GM23338 (cell line): ENCODE results near the gene WDR91. TPM values are rescaled to one million over a fixed set of nuclear protein-coding genes. Genes with fewer than 3 reads are reported as not detected.

Experiments
- ATAC-seq: fragments of 200-7000 bp; cut with Tn5 transposase; 3 replicates; pipeline ENCODE4 v1.9.1; 2020
- DNase-seq: peaks from one replicate; pipeline ENCODE4 v3.0.0-alpha.2; 2015; ENCODE audit warnings: low spot score
- H2AFZ ChIP-seq: fragments of 200-600 bp; sonication (generic); 2 replicates; pipeline ENCODE4 v1.8.0; 2016; ENCODE audit warnings: antibody characterized with exemption, mild to moderate bottlenecking, moderate library complexity
- H3F3A ChIP-seq: fragments of 200-600 bp; sonication (generic); replicated peaks from 2 replicates; pipeline ENCODE4 v1.8.0; 2017; ENCODE audit warnings: antibody characterized with exemption, mixed run types, low read depth
- H3K27ac ChIP-seq: fragments of 200-600 bp; sonication (generic); 2 replicates; pipeline ENCODE4 v1.6.1; 2016; ENCODE audit warnings: low read depth
- H3K27me3 ChIP-seq: fragments of 200-600 bp; sonication (generic); 2 replicates; pipeline ENCODE4 v1.8.0; 2016; ENCODE audit warnings: mild to moderate bottlenecking, mixed run types, moderate library complexity; ENCODE audit not compliant: insufficient read depth
- H3K36me3 ChIP-seq: fragments of 200-600 bp; sonication (generic); 2 replicates; pipeline ENCODE4 v1.8.0; 2016; ENCODE audit warnings: mild to moderate bottlenecking; ENCODE audit not compliant: insufficient read depth
- H3K4me1 ChIP-seq: fragments of 200-600 bp; sonication (generic); 2 replicates; pipeline ENCODE4 v1.8.0; 2016; ENCODE audit warnings: mild to moderate bottlenecking, moderate library complexity; ENCODE audit not compliant: insufficient read depth
- H3K4me2 ChIP-seq: fragments of 200-600 bp; sonication (generic); 2 replicates; pipeline ENCODE4 v1.7.1; 2017; ENCODE audit warnings: mixed run types
- H3K4me3 ChIP-seq: fragments of 200-600 bp; sonication (generic); 2 replicates; pipeline ENCODE4 v1.6.1; 2016; ENCODE audit warnings: mixed run types
- H3K79me2 ChIP-seq: fragments of 200-600 bp; sonication (generic); replicated peaks from 2 replicates; pipeline ENCODE4 v1.8.0; 2017; ENCODE audit warnings: mild to moderate bottlenecking; ENCODE audit not compliant: insufficient read depth
- H3K9me2 ChIP-seq: fragments of 200-600 bp; sonication (generic); 2 replicates; pipeline ENCODE4 v1.8.0; 2017; ENCODE audit not compliant: insufficient read depth
- H4K20me1 ChIP-seq: fragments of 200-600 bp; sonication (generic); replicated peaks from 2 replicates; pipeline ENCODE4 v1.8.0; 2017; ENCODE audit warnings: mild to moderate bottlenecking; ENCODE audit not compliant: insufficient read depth
- H3K27ac Mint-ChIP-seq: 2 replicates; pipeline ENCODE4 v1.8.0; 2020; ENCODE audit warnings: inconsistent platforms, mild to moderate bottlenecking, moderate library complexity, mixed read lengths
- H3K27me3 Mint-ChIP-seq: 3 replicates; pipeline ENCODE4 v1.8.0; 2022; ENCODE audit warnings: low read depth, mild to moderate bottlenecking, moderate library complexity, mixed read lengths, inconsistent platforms; ENCODE audit not compliant: insufficient read depth, poor library complexity
- H3K36me3 Mint-ChIP-seq: 3 replicates; pipeline ENCODE4 v1.8.0; 2021; ENCODE audit warnings: low read depth, mild to moderate bottlenecking, inconsistent platforms, moderate library complexity, mixed read lengths
- H3K4me1 Mint-ChIP-seq: 3 replicates; pipeline ENCODE4 v1.8.0; 2020; ENCODE audit warnings: mild to moderate bottlenecking, inconsistent platforms, mixed read lengths
- H3K4me3 Mint-ChIP-seq: 3 replicates; pipeline ENCODE4 v1.8.0; 2021; ENCODE audit warnings: moderate library complexity, mild to moderate bottlenecking, inconsistent platforms, mixed read lengths
- H3K9me3 Mint-ChIP-seq: 3 replicates; pipeline ENCODE4 v1.8.0; 2020; ENCODE audit warnings: moderate library complexity, mild to moderate bottlenecking, inconsistent platforms, mixed read lengths
- CREB1 ChIP-seq: fragments of 250-450 bp; sonication (Bioruptor Pico); IDR thresholded peaks from 2 replicates; pipeline ENCODE4 v1.5.0; 2020; ENCODE audit warnings: low read depth, mild to moderate bottlenecking, moderate library complexity
- EZH2 ChIP-seq: fragments of 200-600 bp; sonication (generic); IDR thresholded peaks from one replicate; pipeline ENCODE4 v1.8.0; 2017; ENCODE audit warnings: antibody characterized with exemption, mild to moderate bottlenecking, low read depth; ENCODE audit not compliant: unreplicated experiment
- EZH2phosphoT487 ChIP-seq: fragments of 200-600 bp; sonication (generic); IDR thresholded peaks from one replicate; pipeline ENCODE4 v1.8.1; 2018; ENCODE audit warnings: antibody characterized with exemption; ENCODE audit not compliant: unreplicated experiment
- JUNB ChIP-seq: IDR thresholded peaks from one replicate; pipeline ENCODE4 v1.6.1; 2016; ENCODE audit warnings: antibody characterized with exemption; ENCODE audit not compliant: unreplicated experiment
- NANOG ChIP-seq: IDR thresholded peaks from 2 replicates; pipeline ENCODE4 v1.6.1; 2016; ENCODE audit warnings: antibody characterized with exemption, borderline replicate concordance
- POLR2AphosphoS5 ChIP-seq: IDR thresholded peaks from 2 replicates; pipeline ENCODE4 v1.6.1; 2016; ENCODE audit warnings: antibody characterized with exemption, low read depth
- STAT1 ChIP-seq: IDR thresholded peaks from one replicate; pipeline ENCODE4 v1.6.1; 2016; ENCODE audit warnings: antibody characterized with exemption; ENCODE audit not compliant: unreplicated experiment
- ZNF114 ChIP-seq: fragments of 250-450 bp; sonication (Bioruptor Pico); IDR thresholded peaks from 2 replicates; pipeline ENCODE4 v1.5.0; 2020; ENCODE audit warnings: mild to moderate bottlenecking, moderate library complexity
- ZNF331 ChIP-seq: fragments of 250-450 bp; sonication (Bioruptor Pico); IDR thresholded peaks from 2 replicates; pipeline ENCODE4 v1.5.0; 2020; ENCODE audit warnings: low read depth, mild to moderate bottlenecking, moderate library complexity
- ZNF462 ChIP-seq: fragments of 250-450 bp; sonication (Bioruptor Pico); IDR thresholded peaks from 2 replicates; pipeline ENCODE4 v1.5.0; 2020; ENCODE audit warnings: mild to moderate bottlenecking, moderate library complexity
- polyA plus RNA-seq: library from polyadenylated mRNA; unstranded; fragments of >200 nt; fragmentation: Nextera tagmentation; extraction: Ambion mirVana; gene quantifications from 2 replicates; pipeline ENCODE4 v1.2.1, GENCODE V29; 2016
- total RNA-seq: library from RNA; depleted of rRNA; stranded (reverse); fragments of >200 nt; shearing (Covaris generic); gene quantifications from 2 replicates; pipeline ENCODE4 v1.2.3, GENCODE V29; 2014
- TF ChIP-seq, protein P1 (sequence below): IDR thresholded peaks from one replicate; pipeline ENCODE4 v1.6.1; 2018; ENCODE audit warnings: antibody characterized with exemption; ENCODE audit not compliant: unreplicated experiment
- TF ChIP-seq, protein P2 (sequence below), 2 experiments: fragments of 200-600 bp in 1 of 2; sonication (generic) in 1 of 2; conservative IDR thresholded peaks; 2 replicates each; pipeline versions ENCODE4 v1.5.1 to v1.6.1; 2016 to 2017; ENCODE audit warnings: antibody characterized with exemption in 2 of 2, low read depth in 2 of 2, mild to moderate bottlenecking in 2 of 2, moderate library complexity in 1 of 2
- TF ChIP-seq, protein P3 (sequence below): IDR thresholded peaks from 2 replicates; pipeline ENCODE4 v1.6.1; 2016; ENCODE audit warnings: antibody characterized with exemption

Gene WDR91
- total and polyA plus RNA-seq, 2 experiments from 2014 or later = 5.8 to 32.6 TPM

GRCh38 chr7:135197343-135197742 lies 14.0 kb downstream of the WDR91 start:
- H3K27me3 ChIP-seq = no peaks in the 10 kb centered on the region
- H3K4me1 ChIP-seq = peaks cover 10% of the 10 kb centered on the region; the same call in 1 of the 2 replicates
- H3K27ac ChIP-seq = no peak overlapping the region
- H3K9me2 ChIP-seq = no peaks in the 10 kb centered on the region
- Mint-ChIP-seq H3K27me3 (peaks cover 5% of the 10 kb centered on the region), H3K36me3 (peaks cover 15% of the 10 kb centered on the region), H3K27ac (no peak overlapping the region), H3K9me3 (no peaks in the 10 kb centered on the region), H3K4me3 (no peak overlapping the region), H3K4me1 (peaks cover 17% of the 10 kb centered on the region)
- no peak overlapping the region for H3K4me3 ChIP-seq
- H3K4me2 ChIP-seq = no peak overlapping the region
- DNase-seq (no peak), ATAC-seq (no peak)
- no peaks in the 10 kb centered on the region for H4K20me1 ChIP-seq
- no peak for TF ChIP-seq EZH2
- TF ChIP-seq NANOG = no peak
- no peak for TF ChIP-seq EZH2phosphoT487
- no peak for TF ChIP-seq ZNF331 (CRISPR knock-in tag)
- TF ChIP-seq, protein P1, sequence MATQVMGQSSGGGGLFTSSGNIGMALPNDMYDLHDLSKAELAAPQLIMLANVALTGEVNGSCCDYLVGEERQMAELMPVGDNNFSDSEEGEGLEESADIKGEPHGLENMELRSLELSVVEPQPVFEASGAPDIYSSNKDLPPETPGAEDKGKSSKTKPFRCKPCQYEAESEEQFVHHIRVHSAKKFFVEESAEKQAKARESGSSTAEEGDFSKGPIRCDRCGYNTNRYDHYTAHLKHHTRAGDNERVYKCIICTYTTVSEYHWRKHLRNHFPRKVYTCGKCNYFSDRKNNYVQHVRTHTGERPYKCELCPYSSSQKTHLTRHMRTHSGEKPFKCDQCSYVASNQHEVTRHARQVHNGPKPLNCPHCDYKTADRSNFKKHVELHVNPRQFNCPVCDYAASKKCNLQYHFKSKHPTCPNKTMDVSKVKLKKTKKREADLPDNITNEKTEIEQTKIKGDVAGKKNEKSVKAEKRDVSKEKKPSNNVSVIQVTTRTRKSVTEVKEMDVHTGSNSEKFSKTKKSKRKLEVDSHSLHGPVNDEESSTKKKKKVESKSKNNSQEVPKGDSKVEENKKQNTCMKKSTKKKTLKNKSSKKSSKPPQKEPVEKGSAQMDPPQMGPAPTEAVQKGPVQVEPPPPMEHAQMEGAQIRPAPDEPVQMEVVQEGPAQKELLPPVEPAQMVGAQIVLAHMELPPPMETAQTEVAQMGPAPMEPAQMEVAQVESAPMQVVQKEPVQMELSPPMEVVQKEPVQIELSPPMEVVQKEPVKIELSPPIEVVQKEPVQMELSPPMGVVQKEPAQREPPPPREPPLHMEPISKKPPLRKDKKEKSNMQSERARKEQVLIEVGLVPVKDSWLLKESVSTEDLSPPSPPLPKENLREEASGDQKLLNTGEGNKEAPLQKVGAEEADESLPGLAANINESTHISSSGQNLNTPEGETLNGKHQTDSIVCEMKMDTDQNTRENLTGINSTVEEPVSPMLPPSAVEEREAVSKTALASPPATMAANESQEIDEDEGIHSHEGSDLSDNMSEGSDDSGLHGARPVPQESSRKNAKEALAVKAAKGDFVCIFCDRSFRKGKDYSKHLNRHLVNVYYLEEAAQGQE = no peak
- TF ChIP-seq ZNF462 = no peak
- no peak for TF ChIP-seq JUNB
- TF ChIP-seq POLR2AphosphoS5 = no peak
- no peak for TF ChIP-seq STAT1
- TF ChIP-seq, protein P2, sequence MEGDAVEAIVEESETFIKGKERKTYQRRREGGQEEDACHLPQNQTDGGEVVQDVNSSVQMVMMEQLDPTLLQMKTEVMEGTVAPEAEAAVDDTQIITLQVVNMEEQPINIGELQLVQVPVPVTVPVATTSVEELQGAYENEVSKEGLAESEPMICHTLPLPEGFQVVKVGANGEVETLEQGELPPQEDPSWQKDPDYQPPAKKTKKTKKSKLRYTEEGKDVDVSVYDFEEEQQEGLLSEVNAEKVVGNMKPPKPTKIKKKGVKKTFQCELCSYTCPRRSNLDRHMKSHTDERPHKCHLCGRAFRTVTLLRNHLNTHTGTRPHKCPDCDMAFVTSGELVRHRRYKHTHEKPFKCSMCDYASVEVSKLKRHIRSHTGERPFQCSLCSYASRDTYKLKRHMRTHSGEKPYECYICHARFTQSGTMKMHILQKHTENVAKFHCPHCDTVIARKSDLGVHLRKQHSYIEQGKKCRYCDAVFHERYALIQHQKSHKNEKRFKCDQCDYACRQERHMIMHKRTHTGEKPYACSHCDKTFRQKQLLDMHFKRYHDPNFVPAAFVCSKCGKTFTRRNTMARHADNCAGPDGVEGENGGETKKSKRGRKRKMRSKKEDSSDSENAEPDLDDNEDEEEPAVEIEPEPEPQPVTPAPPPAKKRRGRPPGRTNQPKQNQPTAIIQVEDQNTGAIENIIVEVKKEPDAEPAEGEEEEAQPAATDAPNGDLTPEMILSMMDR (conservative IDR thresholded peaks at IDR 0.05; ENCODE audit: low read depth in 2 of 2) = no peak
- TF ChIP-seq CREB1 = no peak
- TF ChIP-seq, protein P3, sequence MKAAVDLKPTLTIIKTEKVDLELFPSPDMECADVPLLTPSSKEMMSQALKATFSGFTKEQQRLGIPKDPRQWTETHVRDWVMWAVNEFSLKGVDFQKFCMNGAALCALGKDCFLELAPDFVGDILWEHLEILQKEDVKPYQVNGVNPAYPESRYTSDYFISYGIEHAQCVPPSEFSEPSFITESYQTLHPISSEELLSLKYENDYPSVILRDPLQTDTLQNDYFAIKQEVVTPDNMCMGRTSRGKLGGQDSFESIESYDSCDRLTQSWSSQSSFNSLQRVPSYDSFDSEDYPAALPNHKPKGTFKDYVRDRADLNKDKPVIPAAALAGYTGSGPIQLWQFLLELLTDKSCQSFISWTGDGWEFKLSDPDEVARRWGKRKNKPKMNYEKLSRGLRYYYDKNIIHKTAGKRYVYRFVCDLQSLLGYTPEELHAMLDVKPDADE = no peak
- TF ChIP-seq ZNF114 (CRISPR knock-in tag) = no peak
- peaks cover 7% of the 10 kb centered on the region; the same call in 1 of the 2 replicates for H3K36me3 ChIP-seq
- no peak overlapping the region for H2AFZ ChIP-seq
- H3F3A ChIP-seq = no peaks in the 10 kb centered on the region
- H3K79me2 ChIP-seq = no peaks in the 10 kb centered on the region
